CD4-positive, alpha-beta T cell (primary cell): Measurements from ENCODE around the gene BPIFA3. TPM values are rescaled to one million over a fixed set of nuclear protein-coding genes. Genes with fewer than 3 reads are reported as not detected.

Source experiments
- ATAC-seq: fragments of 200-7000 bp; cut with Tn5 transposase; one replicate; pipeline ENCODE4 v1.10.0; 2022; ENCODE audit warnings: mild to moderate bottlenecking; ENCODE audit not compliant: poor library complexity
- CTCF ChIA-PET: fragments of 350-600 bp; sonication (Branson Sonifier 250); formaldehyde crosslinking; loops from one replicate; lab custom pipeline; 2021; ENCODE audit warnings: antibody characterized with exemption, inconsistent platforms; lab: Charles Lee
- POLR2A ChIA-PET: fragments of 350-600 bp; sonication (Branson Sonifier 250); formaldehyde crosslinking; loops from one replicate; lab custom pipeline; 2021; ENCODE audit warnings: antibody characterized with exemption, inconsistent platforms; lab: Charles Lee
- DNase-seq, 14 experiments: peaks; one replicate each; pipeline ENCODE4 v3.0.0-alpha.2; 2013 to 2020; ENCODE audit warnings: mixed read lengths in 2 of 14
- H3K27ac ChIP-seq, 2 donors: one replicate each; pipeline versions ENCODE4 v1.5.1 to v1.7.0; 2013; ENCODE audit warnings: low read length in 2 of 2, low read depth in 1 of 2, mild to moderate bottlenecking in 1 of 2
- H3K27me3 ChIP-seq, 2 experiments: 1 replicate in 1 of 2; 2 replicates in 1 of 2; pipeline versions ENCODE4 v1.6.1 to v1.7.0; 2013; ENCODE audit warnings: low read length in 2 of 2, control low read depth in 1 of 2, mild to moderate bottlenecking in 1 of 2, moderate library complexity in 1 of 2; ENCODE audit not compliant: insufficient read depth in 2 of 2, control insufficient read depth in 1 of 2
- H3K36me3 ChIP-seq: one replicate; pipeline ENCODE4 v1.6.1; 2013; ENCODE audit warnings: low read length, control low read depth; ENCODE audit not compliant: insufficient read depth
- H3K4me1 ChIP-seq: one replicate; pipeline ENCODE4 v1.6.1; 2013; ENCODE audit warnings: low read length, control low read depth; ENCODE audit not compliant: insufficient read depth
- H3K4me3 ChIP-seq: one replicate; pipeline ENCODE4 v1.5.1; 2013; ENCODE audit warnings: mild to moderate bottlenecking, low read length, moderate library complexity
- H3K9me3 ChIP-seq, 2 experiments: 1 replicate in 1 of 2; 2 replicates in 1 of 2; pipeline versions ENCODE4 v1.6.1 to v1.7.0; 2013; ENCODE audit warnings: low read length in 2 of 2, mild to moderate bottlenecking in 2 of 2, control low read depth in 1 of 2, moderate library complexity in 1 of 2; ENCODE audit not compliant: control insufficient read depth in 1 of 2, insufficient read depth in 1 of 2
- H3K27ac Mint-ChIP-seq: one replicate; pipeline ENCODE4 v1.8.0; 2020; ENCODE audit warnings: mixed read lengths
- H3K27me3 Mint-ChIP-seq: one replicate; pipeline ENCODE4 v1.8.0; 2021; ENCODE audit warnings: mixed read lengths
- H3K36me3 Mint-ChIP-seq: one replicate; pipeline ENCODE4 v1.8.0; 2021; ENCODE audit warnings: low read depth, mixed read lengths
- H3K4me1 Mint-ChIP-seq: one replicate; pipeline ENCODE4 v1.8.0; 2021; ENCODE audit warnings: low read depth, mixed read lengths
- H3K4me3 Mint-ChIP-seq: one replicate; pipeline ENCODE4 v1.8.0; 2020; ENCODE audit warnings: mild to moderate bottlenecking, mixed read lengths
- H3K9me3 Mint-ChIP-seq: one replicate; pipeline ENCODE4 v1.8.0; 2020; ENCODE audit warnings: mixed read lengths
- CTCF ChIP-seq: fragments of 200-600 bp; IDR thresholded peaks from one replicate; pipeline ENCODE4 v1.8.0; 2022; ENCODE audit warnings: antibody characterized with exemption, mild to moderate bottlenecking
- intact Hi-C, 2 experiments: fragments of 100-400 bp; cut with DNase I in 1 of 2; cut with micrococcal nuclease in 1 of 2; formaldehyde crosslinking; loops; one replicate each; pipeline versions ENCODE4 v1.15.1 to v1.9.0; 2023 to 2025; cut with DNase I, micrococcal nuclease
- total RNA-seq, 174 experiments: library from RNA in 2 of 174; stranded (reverse) in 2 of 174; gene quantifications; one replicate each; pipeline ENCODE4 v1.2.3 and lab custom pipeline; 2021 to 2026

The BPIFA3 gene
- total RNA-seq, 2 experiments from 2014 or later = not detected

- Mint-ChIP-seq H3K36me3 (no peaks in the 10 kb centered on the region), H3K27ac (no peak overlapping the region), H3K4me3 (no peak overlapping the region), H3K27me3 (peaks cover 3% of the 10 kb centered on the region), H3K9me3 (no peaks in the 10 kb centered on the region), H3K4me1 (no peaks in the 10 kb centered on the region)
- H3K27me3 ChIP-seq = no peaks in the 10 kb centered on the region
- no peaks in the 10 kb centered on the region for H3K9me3 ChIP-seq
- intact Hi-C loops = no loop called here
- TF ChIP-seq CTCF = no peak
- H3K4me3 ChIP-seq = no peak overlapping the region
- ATAC-seq (no peak), DNase-seq (no peak)
- H3K27ac ChIP-seq = no peak overlapping the region
- no peaks in the 10 kb centered on the region for H3K4me1 ChIP-seq
- H3K36me3 ChIP-seq = no peaks in the 10 kb centered on the region
- ChIA-PET CTCF (no interaction called here), POLR2A (no interaction called here)
These were observed 24.1 kb upstream of the BPIFA3 start for GRCh38 chr20:33192912-33193501.

- Histone ChIP-seq H3K9me3 (no peaks in the 10 kb centered on the region), H3K4me3 (no peak overlapping the region), H3K27ac (no peak overlapping the region), H3K27me3 (peaks cover 0 to 7% of the 10 kb centered on the region in 2 experiments), H3K36me3 (no peaks in the 10 kb centered on the region), H3K4me1 (no peaks in the 10 kb centered on the region)
- Mint-ChIP-seq H3K4me1 (no peaks in the 10 kb centered on the region), H3K27ac (no peak overlapping the region), H3K9me3 (no peaks in the 10 kb centered on the region), H3K4me3 (no peak overlapping the region), H3K36me3 (no peaks in the 10 kb centered on the region), H3K27me3 (peaks cover 29% of the 10 kb centered on the region)
- ATAC-seq (no peak), DNase-seq (no peak)
- POLR2A ChIA-PET = no interaction called here
- intact Hi-C loops = no loop called here
- no peak for TF ChIP-seq CTCF
- CTCF ChIA-PET = no interaction called here
These were observed 18.1 kb upstream of the BPIFA3 start for GRCh38 chr20:33199026-33199425.

GRCh38 chr20:33202451-33202850 lies 14.7 kb upstream of the BPIFA3 start:
- no peak for DNase-seq
- TF ChIP-seq CTCF = no peak

More at GRCh38 chr20:33202451-33202850, 14.7 kb upstream of the BPIFA3 start:
- Histone ChIP-seq H3K4me3 (no peak overlapping the region), H3K27me3 (peaks cover 0 to 14% of the 10 kb centered on the region in 2 experiments), H3K27ac (no peak overlapping the region), H3K4me1 (no peaks in the 10 kb centered on the region), H3K36me3 (no peaks in the 10 kb centered on the region), H3K9me3 (no peaks in the 10 kb centered on the region)
- H3K27ac Mint-ChIP-seq = no peak overlapping the region
- no peaks in the 10 kb centered on the region for H3K36me3 Mint-ChIP-seq
- no peaks in the 10 kb centered on the region for H3K9me3 Mint-ChIP-seq
- no peak for ATAC-seq
- intact Hi-C loops = no loop called here
- no peaks in the 10 kb centered on the region for H3K4me1 Mint-ChIP-seq
- ChIA-PET CTCF (no interaction called here), POLR2A (no interaction called here)
- no peak overlapping the region for H3K4me3 Mint-ChIP-seq
- H3K27me3 Mint-ChIP-seq = peaks cover 29% of the 10 kb centered on the region
